Myocyte (in vitro differentiated cells): ENCODE data around the gene IQSEC1. TPM values are rescaled to one million over a fixed set of nuclear protein-coding genes. Genes with fewer than 3 reads are reported as not detected.
A peak's percentile ranks its signal among the peaks of the same experiment; 100 is the strongest.

Experiments
- DNase-seq: peaks from one replicate; pipeline ENCODE4 v3.0.0-alpha.2; 2012; ENCODE audit warnings: low read depth
- total RNA-seq: library from RNA; depleted of rRNA; stranded (reverse); fragments of >200 nt; gene quantifications from 2 replicates; pipeline ENCODE4 v1.2.3, GENCODE V29; 2014

The IQSEC1 gene
- total RNA-seq, 1 donor from 2014 or later, result 15.6 TPM

DNA sequence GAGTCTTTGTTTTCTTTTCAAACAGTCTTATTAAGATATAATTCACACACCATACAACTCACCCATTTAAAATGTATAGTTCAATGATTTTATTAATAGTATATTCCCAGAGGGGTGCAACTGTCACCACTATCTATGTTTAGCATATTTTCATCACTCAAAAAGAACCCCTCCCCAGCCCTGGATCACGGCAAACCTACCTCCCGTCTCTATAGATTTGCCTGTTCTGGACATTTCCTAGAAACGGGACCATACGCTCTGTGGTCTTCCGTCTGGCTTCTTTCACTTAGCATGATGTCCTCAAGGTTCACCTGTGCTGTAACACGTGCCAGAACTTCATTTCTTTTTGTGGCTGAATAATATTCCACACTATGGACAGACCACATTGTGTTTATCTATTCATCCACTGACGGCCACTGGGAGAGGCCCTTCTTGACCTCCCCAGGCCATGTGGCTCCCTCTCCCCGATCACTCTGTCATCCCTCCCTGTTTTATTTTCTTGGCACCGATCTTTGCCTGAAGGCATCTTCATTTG is 56.4 kb downstream of the IQSEC1 start:
- no peak for DNase-seq

DNA sequence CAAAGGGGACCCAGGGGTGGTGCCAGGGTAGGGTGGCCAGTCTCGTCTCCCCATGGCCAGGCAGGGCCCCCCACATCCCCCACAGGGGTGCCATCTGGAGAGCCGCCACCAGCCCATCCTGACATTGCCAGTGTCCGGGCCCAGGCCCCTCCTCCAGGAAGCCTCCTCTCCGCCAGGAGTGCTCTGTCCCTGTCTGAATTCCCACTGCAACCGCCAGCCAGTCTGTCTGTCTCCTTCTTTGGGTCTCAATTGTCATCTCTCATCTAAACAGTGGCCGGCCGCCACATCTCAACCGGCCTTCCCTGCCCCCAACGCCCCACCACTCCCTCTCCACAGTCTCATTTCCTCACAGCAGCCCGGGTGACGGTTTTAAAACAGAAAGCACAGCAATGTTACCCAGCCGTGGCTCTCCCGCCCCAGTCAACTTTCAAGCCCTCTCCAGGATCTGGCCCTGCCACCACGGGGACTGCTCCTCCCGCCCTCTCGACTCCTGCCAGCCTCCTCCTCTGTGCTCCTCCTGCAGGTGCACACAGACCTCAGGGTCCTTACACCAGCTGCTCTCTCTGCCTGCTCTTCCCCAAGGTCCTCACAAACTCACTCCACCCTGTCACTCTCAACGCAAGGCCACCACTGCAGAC is 57.0 kb downstream of the IQSEC1 start:
- no peak for DNase-seq

DNA sequence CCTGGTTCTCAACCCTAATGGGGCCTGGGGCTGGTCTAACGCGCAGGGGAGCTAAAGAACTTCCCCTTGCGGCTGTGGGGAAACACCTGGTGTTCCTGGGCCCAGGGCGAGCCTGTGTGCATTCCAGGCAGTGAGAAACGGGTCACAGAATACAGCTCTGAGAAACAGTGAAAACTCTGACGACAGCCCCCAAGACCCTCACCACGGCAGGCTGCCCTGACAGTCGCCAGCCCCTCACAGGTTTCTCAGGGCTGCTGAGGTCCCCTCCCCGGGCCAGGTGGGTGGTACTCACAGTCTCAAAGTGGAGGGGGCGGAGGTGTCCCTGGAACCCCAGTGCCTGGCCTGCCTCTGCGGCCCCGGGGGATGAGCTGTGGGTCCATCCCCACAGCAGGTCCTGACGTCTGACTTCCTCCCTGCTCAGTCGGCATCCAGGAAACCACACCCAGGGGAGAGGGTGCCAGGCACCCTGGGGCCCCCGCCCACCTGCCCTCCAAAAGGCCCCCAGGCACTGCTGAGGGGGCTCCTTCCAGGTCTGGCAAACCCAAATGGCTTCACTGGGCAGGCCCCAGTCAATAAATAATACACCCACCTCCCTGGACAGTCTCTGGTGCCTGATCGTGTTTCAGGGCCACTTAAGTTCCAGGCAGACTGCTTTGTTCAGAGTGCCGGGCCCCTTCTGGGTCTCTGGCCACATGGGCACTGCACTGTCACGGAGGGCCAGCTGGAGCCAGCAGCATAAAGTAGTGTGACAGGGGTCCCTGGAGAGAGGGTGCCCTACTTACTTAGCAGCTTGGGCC is 57.7 kb downstream of the IQSEC1 start:
- DNase-seq, result no peak

DNA sequence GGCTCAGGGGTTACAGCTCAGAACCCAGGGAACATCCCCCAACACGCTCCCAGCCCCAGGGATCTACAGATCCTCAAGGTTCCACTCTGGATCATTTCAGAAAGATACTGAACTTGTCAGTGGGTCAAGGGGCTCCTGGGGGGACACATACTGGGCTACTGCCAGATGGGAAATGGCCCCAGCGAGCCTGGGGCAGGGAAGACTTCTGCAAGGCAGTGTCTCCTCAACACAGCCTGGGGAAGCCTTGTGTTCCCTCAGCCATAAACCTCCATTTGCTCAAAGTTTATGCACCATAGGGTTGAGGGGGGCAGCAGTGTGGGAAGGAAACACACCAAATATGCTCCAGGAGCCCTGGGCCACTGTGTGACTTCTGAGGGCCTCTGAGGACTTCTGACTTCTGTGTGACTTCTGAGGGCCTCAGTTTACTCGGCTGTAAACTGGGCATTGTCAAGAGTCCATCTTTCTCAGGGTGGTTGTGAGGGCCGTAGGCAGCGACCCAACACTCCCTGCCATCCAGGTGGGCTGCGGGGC is 58.4 kb downstream of the IQSEC1 start:
- no peak for DNase-seq

DNA sequence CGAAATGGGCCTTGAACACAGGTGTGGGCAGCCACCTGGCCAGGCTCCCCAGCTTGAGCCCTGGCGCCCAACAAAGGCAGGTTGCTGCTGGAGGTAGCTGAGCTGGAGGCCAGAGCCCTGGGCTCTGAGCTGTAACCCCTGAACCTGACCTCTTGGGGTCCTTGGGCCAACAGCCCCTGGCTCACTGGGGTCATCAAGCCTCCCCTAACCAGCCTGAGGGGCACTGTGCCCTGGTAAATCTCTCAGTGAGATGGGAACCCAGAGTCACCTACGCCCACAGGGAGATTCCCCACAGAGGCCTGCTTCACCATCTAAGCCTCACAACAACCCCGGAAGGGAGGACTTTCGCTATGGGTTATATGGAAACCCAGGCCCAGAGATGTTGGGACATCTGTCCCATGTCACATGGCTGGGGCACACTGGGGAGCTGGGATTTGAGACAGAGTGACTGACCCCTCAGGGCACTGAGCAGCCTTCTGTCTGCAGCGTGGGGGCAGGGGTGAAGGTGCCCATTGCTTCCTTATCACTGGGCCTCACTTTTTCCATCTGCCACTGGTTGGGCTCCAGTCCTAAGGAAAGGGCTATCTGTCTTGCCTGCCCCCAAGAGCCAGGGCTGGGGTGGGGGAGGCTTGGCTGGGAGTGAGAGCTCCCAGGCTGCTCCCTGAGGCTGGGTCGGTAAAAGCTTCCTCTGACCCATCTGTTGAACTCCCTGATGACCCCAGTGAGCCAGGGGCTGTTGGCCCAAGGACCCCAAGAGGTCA is 59.1 kb downstream of the IQSEC1 start:
- DNase-seq, result no peak

DNA sequence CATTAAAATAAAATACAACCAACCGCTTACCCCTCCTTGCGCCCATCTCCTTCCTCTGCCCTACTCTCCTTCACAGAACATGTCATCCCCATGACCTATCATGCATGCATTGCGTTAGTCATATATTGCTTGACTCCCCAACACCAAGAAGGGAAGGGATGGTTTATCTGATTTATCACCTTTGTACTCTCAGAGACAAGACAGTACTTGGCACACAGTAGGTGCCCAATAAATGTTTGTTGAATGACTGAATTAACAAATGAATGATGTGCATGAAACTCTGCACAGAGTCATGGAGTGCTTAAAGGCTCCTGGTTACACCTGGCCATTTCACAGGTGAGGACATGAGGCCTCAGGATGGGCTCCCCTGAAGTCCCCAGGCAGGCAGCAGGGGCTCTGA is 59.7 kb downstream of the IQSEC1 start:
- no peak for DNase-seq

DNA sequence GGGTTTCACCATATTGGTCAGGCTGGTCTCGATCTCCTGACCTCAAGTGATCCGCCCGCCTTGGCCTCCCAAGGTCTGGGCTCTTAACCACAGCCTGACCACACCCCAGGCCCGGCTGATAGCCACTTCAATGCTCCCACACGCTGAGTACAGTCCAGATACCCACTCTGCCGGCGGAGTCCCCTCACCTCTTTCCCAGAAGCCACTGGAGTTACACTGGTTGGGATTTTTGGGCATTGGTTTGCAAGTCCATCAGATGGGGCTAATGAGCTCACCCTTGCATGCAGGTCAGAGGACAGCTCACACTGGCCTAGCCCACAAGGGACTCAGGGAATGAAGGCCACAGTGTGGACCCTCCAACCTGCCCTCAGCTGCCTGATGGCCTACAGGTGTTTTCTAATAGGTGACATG is 60.1 kb downstream of the IQSEC1 start:
- DNase-seq, result no peak

DNA sequence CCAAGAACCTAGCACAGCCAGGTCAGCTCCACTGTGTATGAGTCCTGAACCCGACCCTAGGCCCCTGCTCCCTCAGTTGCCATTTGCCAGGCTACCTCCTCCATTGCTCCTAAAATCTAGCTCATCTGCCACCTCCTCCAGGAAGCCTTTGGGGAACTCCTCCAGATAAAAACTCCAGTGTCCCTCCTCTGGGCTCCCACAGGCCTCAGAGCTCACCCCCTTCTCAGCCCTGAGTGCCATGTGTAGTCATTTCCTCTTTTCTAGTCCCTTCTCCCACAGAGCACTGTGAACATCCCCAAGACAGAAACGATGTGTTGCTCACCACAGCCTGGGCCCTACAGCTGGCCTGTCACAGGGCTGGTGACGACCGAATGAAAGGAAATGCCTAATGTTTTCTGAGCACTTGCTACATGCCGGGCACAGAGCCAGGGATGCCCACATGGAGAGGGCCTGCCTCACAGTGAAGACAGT is 61.0 kb downstream of the IQSEC1 start:
- DNase-seq, result peak; percentile 87

DNA sequence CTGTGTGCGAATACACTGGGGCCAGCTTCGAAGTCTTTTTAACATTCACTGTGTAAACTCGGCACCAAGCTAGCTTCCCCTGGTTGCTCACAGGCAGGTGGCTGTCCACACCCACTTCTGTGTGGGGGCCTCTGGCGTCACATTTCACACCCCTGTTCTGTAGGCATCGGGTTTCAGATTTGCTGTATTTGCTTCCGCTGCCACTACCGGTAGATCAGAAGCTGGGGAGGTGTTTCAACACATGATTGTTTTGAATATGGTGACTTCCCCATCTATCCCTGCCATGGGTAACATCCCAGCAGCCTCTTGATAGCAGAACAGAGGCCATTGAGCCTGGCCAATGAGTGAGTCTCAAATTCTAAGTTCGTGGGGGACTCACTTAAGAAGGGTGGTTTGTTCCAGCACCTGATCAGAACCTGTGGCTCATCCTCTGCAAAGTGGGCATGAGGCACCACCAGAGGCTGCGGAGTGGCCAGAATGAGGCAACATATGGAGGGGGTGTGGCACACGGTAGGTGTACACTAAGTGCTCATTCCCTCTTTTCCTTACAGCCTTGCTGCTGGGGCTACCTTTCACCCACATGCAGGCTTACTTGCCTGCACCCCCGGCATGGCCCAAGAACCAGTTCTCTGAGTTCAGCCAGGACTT is 61.5 kb downstream of the IQSEC1 start:
- peak; percentile 53 for DNase-seq

DNA sequence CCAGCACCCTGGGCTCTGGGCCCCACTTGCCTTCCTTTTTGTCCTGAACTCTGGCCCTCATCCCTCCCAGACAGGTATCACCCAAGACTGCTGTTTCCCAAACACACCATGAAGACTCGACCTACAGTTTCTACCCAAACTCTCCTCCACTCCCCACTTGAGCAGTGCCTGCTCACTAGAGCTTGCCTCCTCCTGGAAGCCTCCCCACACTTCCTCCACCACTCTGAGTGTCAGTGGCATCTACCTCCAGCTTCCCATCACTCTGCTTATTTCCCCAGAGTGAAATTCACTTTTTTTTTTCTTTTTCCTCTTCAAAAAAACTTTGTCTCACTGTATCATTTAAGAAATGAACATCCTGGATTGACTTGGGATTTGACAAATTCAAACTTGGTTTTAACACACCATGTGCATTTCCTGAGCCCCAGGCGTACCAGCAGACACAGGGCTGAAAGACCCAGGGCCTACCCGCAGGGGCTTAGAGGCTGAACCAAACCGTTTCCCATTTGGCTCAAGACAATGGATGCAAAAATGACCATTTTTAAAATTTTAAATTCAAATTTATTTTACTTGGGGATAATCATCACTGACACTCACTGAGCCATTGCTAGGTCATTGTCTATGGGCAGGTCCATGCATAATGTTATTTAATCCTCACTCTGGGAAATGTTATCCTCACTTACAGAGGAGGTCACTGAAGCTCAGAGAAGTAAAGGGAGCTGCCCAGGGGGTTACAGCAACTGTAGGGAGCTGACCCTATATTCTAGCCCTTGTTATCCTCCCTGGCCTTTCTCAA is 62.3 kb downstream of the IQSEC1 start:
- DNase-seq, result no peak

DNA sequence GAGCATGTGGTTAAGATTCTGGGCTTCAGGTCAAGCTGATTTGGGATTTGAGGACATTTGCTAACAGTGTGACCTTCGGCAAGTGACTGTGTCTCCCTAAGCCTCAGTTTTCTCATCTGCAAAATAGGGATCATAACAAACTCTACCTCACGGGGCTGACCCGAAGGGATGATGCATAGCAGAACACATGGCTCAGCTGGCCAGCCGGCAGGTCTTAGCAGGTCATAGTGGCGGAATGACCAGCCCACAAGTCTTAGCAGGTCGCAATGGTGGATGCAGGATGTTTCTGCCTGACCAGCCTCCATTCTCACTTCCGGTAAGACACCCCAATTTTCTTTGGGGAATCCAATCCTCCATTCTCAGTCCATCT is 63.3 kb downstream of the IQSEC1 start:
- no peak for DNase-seq

DNA sequence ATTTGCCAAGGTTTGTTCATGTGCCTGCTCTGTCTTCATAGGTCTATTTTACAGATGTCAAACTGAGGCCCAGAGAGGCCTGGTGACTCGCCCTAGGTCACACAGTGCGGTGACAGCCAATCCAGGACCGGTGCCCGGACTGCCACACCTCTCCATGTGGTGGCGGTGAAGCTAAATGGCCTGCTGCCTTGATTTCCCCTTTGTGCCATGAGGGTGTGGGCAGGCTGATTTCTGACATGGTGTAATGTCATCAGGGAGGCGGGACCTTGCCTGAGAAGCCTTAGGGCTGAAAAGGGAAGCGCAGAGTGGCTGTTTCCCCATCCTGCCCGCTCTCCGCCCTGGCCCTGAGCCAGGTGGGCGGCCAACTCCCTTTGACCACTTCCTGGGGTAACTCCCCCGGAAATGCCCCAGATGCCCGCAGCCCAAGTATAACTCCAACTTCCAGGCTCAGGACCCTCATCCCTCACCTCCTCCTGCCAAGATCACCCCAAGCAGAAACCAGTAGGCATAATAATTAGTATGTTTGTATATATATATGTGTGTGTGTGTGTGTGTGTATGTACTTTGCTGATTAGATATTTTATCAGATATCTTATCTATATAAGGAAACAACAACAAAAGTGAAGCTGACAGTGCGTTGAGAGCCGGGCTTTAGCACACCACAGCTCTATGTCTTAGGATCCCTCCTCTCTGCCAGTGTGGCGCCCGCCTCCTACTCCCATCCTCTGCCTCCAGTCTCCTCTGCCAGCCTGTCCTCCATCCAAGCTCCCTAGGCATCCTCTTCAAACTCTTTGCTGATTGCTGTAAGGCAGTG is 63.9 kb downstream of the IQSEC1 start:
- DNase-seq, result no peak

DNA sequence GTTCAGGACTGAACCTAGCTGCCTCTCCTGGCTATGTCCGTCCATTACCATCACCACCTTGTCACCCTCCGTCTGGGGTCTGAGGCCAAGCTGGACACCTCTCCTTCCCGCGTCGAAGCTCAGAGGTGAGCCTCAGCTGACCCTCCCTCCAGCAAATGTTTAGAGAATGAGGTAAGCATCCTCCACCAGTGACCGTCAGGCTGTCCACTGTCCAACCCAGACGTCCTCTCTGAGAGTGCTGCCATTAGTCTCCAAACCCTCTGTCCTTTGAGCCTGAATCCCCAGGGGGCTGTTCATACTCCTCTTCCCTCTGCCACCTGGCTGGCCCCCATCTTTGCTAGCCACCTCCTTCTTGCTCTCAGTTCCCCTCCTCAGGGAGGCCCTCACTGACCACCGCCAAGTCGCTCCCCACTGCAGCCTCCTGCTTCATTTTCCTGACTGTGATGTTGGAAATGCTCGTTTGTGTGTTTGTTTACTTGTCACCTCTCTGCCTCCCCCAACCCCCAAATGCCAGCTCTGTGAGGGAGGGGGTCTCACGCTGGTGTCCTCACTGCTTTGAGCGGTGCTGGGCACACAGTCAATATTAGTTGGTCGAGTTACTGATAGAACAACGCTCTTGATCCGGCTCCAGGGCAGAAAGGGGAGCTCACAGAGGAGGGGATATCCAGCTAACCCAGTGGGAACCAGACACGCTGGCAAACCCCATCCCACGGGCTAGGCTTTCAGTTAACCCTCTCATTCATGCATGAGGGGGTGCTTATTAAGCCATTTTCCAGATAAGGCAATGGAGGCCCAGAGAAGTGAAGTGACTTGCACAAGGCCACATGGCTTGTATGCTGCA is 64.9 kb downstream of the IQSEC1 start:
- no peak for DNase-seq

DNA sequence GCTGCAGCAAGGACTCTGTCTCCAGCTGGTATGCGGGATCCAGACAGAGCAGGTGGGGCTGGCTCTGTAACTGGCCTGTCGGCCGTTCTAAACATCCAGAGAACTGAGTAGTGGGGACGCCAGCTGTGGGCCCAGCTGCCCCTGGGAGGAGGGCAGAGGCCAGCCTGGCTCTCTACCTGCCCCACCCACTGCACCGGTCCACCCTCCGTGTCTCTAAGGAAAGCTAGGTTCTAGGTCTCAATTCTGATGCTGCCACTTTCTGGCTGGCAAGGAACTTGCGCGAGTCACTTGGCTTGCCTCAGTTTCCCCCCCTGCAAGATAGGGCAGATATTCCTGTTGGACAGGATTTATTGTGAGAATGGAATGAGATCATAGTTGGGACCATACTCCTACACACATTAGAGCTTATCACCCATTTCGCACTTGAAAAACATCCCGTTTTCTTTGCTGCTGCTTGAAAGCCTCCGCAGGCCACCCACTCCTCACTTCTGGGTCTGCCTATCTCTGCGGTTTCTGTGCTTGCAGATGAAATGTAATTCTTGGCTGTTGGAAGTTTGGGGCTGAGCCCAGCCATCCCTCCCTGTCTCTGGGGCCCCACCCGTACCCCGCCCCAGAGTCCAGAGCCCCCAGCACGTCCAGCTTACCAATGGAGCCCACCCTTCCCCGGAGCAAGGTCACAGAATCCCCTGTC is 65.8 kb downstream of the IQSEC1 start:
- DNase-seq, result no peak

DNA sequence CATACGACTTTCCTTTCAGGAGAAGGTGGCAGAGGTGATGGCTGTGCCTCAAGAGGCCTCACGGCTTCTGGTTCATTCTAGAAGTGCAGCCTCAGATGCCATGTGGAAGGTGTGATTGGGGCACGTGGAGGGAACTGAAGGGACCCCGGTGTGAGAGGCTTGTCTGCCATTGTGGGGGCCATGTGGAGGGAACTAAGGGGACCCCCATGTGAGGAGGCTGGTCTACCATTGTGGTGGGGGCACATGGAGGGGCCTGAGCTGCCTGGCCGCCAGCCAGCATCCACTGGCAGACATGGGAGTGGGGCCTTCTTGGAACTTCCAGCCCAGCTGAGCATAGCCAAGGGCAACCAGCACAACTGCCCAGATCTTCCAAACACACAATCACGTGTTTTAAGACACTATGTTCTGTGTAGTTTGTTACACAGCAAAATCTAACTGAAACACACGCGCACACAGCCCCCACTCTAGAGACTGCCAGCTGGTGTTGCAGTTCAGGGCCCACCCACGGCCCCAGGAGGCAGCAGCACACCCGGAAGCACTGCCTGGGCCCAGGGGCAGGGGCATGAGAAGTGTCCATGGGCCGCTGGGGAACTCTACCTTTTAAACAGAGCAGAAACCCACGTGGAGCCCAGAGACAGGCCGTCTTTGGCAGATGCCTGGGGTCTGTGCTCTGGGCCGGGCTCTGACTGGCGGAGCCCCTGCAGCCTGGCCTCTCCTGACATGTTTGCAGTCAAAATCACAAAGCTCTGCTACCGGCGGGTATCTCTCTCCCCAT is 66.8 kb downstream of the IQSEC1 start:
- DNase-seq, result no peak

DNA sequence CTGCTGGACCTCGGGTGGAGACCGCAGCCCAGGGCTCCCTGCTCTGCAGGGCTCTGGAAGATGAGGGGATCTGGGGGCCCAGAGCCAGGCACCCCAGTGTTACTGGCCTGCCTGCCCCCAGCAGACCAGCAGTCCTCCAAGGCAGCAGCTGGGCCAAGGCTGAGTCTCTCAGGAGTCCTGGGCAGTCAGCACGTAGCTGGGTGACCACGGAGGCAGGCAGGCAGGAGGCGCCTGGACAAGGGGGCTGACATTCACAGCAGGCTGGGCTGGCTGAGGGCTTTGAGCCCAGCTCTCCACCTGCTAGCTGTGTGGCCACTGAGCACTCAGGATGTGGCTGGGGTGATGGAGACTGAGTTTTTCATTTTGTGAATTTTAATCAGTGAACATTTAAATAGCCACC is 67.9 kb downstream of the IQSEC1 start:
- peak; percentile 84 for DNase-seq

DNA sequence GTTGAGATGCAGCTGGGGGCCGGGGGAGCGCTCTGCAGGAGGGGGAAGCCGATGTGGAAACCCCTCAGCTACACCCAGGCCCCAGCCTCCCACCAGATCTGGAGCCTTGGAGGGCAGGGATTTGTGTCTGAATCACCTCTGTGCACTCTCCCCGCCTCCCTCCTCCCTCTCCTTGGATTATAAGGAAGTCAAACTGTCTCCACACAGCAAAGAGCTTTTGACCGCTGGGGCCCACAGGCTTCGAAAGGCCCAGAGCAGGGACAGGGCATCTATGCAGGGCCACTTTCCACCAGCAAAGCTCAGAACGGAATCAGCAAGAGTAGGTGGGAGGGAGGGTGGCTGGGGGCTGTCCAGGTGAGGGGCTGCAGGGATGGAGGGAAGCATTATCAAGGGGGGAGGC is 68.9 kb downstream of the IQSEC1 start:
- no peak for DNase-seq
